Measurements from ENCODE around the gene TRIM44.
A peak's percentile ranks its signal among the peaks of the same experiment; 100 is the strongest.
"Not testable (repeated sequence)": the region's sequence is repeated elsewhere in the genome, so short reads cannot be mapped to it uniquely, and the experiment has no call there.

The TRIM44 gene

DNA sequence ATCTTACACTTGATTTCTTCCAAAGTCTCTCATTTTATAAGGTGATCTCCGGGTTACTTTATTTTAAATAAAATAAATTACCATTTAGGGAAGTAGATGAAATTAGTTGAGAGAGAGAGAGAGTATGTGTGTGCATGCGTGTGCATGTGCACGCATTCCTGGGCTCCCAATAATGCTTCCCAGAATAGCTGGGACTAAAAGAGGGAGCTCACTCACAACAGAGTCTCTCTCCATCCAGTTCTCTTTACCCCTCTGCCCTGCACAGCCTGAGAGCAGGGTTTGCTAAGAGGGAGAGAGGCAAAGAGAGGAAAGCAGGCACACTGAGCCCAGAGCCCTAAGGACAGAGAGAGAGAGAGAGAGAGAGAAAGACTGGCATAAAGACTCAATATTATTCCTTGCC is 11.3 kb upstream of the TRIM44 start:
- H3K27ac ChIP-seq, result no peak overlapping the region
- TF ChIP-seq ZFX (IDR thresholded peaks at IDR 0.05), result no peak
- TF ChIP-seq, protein P1, sequence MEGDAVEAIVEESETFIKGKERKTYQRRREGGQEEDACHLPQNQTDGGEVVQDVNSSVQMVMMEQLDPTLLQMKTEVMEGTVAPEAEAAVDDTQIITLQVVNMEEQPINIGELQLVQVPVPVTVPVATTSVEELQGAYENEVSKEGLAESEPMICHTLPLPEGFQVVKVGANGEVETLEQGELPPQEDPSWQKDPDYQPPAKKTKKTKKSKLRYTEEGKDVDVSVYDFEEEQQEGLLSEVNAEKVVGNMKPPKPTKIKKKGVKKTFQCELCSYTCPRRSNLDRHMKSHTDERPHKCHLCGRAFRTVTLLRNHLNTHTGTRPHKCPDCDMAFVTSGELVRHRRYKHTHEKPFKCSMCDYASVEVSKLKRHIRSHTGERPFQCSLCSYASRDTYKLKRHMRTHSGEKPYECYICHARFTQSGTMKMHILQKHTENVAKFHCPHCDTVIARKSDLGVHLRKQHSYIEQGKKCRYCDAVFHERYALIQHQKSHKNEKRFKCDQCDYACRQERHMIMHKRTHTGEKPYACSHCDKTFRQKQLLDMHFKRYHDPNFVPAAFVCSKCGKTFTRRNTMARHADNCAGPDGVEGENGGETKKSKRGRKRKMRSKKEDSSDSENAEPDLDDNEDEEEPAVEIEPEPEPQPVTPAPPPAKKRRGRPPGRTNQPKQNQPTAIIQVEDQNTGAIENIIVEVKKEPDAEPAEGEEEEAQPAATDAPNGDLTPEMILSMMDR (conservative IDR thresholded peaks at IDR 0.05), result no peak

DNA sequence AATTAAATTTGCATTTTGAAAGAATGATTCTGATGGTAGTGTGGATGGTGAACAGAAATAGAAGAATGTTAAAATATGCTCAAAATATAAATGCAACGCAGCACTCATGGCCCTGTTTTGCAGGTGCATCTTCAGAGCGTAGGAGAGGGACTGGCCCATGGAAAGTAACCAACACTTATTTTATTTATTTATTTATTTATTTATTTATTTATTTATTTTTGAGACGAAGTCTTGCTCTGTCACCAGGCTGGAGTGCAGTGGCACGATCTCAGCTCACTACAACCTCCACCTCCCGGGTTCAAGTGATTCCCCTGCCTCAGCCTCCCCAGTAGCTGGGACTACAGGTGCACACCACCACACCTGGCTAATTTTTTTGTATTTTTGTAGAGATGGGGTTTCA is 9.8 kb upstream of the TRIM44 start:
- not testable (repeated sequence) for H3K27ac ChIP-seq

DNA sequence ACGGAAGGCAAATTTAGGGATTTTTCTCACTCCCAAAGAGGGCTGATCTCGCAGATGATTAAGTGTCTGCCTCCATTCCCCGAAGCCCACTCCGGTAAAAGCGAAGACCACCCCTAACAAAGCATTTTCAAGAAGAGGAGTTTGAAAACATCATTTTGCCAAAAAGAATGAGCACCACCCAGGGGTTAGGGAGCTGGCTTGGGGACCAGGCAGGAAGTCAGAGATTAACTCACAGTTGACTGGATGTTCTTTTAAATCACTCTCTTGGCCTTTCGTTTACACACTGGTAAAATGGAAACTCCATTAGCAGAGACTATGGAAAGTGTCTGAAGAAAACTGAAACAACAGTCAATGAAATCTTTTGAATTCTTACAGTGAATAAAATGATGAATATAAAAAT is 7.9 kb upstream of the TRIM44 start:
- TF ChIP-seq ZFX (IDR thresholded peaks at IDR 0.05), result no peak
- TF ChIP-seq, protein P1 (conservative IDR thresholded peaks at IDR 0.05), result no peak

DNA sequence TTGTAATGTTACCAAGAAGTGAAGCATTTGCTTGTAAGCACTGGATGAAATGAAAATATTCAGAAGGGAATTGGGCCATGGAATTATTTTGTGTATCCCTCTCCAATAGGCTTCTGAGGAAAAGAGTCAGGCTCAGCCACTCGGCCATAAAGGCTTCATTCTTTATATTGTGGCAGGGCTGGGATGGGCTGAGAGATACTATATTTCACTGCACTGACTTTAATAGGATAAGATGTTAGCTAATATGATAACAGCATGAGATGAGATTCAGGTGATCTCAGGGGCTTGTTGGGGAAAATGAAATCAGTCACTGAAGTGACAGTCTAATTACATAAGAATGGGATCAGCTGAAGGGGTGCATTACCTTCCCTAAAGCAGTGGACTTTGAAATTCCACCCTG is 7.3 kb upstream of the TRIM44 start:
- no peak overlapping the region for H3K27ac ChIP-seq
- TF ChIP-seq ZFX (IDR thresholded peaks at IDR 0.05), result no peak
- TF ChIP-seq, protein P1 (conservative IDR thresholded peaks at IDR 0.05), result no peak

More for the DNA sequence above, 7.9 kb upstream of the TRIM44 start:
- H3K27ac ChIP-seq, result no peak overlapping the region

DNA sequence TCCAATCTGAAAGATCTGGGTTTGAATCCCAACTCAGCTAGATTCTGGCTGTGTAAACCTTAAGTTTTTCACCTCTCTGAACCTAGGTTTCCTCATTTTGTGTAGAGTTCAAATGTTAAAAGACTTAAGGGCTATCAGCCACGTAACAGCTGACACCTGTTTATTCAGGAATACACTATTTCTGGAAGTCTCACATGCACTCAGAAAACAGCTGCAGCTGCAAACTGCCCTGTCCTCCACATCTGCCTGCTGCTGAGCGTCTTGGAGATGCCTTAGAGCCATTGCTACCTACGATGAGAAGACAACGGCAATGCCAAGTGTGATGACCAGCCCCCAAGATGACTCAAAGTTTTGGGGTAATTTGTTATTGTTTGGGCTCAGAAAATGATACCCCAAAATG is 6.7 kb upstream of the TRIM44 start:
- no peak overlapping the region for H3K27ac ChIP-seq
- TF ChIP-seq ZFX (IDR thresholded peaks at IDR 0.05), result no peak
- TF ChIP-seq, protein P1 (conservative IDR thresholded peaks at IDR 0.05), result no peak

DNA sequence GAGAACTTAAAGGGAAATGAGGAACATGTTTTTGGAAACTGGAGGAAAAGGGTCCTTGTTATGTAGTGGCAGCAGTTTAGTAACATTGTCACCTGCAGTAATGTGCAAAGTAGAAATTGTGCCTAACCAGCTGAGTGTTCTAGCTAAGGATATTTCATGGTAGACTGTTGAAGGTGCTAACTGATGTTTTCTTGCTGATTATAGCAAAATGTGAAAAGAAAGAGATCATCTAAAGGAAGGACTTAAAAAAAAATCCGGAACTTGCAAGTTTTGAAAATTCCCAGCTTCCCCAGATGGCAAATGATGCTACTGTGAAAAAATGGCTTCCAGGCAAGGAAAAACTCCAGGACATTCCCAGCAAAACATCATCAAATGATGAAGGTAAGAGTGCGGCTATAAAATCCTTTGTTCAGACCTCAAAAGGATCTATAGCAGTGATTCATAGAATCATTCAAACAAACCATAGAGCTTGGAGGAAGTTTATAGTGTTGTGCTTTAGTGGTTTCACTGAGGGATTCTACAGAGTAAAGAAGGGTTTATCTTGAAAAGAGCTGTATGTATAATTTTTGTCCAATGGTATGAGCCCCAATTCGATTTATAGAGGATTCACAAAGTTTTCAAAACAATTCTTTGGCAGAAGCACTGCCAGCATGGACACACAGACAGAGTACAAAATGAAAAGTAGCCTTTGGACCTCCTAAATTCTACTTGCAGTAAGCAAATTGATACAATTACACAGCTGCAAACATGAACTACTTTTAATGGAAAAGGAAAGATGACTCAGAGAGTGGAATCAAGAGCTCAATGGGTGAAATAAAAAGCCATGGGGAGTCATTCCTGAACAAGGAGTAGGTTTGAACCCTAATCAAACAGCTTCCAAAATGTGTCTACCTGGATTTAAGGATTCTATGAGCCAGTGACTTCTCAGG is 4.3 kb upstream of the TRIM44 start:
- H3K27ac ChIP-seq, result no peak overlapping the region
- TF ChIP-seq ZFX (IDR thresholded peaks at IDR 0.05), result no peak
- TF ChIP-seq, protein P1 (conservative IDR thresholded peaks at IDR 0.05), result no peak

DNA sequence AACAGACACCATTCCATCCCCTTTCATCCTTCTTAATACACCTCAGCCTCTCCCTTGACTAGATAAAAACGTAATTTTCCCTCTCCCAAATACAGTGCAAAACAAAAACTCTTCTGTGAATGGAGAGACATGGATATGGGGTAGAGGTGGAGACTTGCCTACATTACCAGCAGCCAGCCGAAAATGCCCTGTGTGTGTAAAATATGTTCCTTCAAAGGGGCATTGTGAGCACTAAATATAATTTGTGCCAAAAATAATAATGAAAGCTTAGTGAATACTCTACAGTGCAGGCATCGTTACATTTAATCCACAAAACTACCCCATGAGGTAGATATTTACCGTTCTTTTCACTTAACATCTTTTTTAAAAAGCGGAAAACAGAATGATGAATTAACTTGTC is 1.0 kb upstream of the TRIM44 start:
- H3K27ac ChIP-seq, result peak overlapping the region; percentile 91; the same call in 1 of the 2 replicates
- TF ChIP-seq, protein P1 (conservative IDR thresholded peaks at IDR 0.05), result no peak
- no peak for TF ChIP-seq ZFX (IDR thresholded peaks at IDR 0.05)

Data from C4-2B (cell line).